HCT116 (cell line): ENCODE data around the gene MARVELD3. TPM values are rescaled to one million over a fixed set of nuclear protein-coding genes. Genes with fewer than 3 reads are reported as not detected.

Experiments
- ATAC-seq: fragments of 200-7000 bp; cut with Tn5 transposase; 2 replicates; pipeline ENCODE4 v1.9.1; 2020; ENCODE audit warnings: mild to moderate bottlenecking, moderate library complexity
- BruUV-seq: library from RNA; stranded (reverse); fragments of 400-500 nt; replicated peaks from 2 replicates; lab custom pipeline; 2021; lab: Mats Ljungman, UMichigan
- CTCF ChIA-PET: fragments of 300-600 bp; sonication (Branson Sonifier 250); formaldehyde crosslinking; loops from one replicate; lab custom pipeline; 2021; ENCODE audit warnings: antibody characterized with exemption; lab: Charles Lee
- POLR2A ChIA-PET: fragments of 300-600, 350-600 bp; sonication (Branson Sonifier 250); formaldehyde crosslinking; loops from one replicate; lab custom pipeline; 2021; ENCODE audit warnings: antibody characterized with exemption; lab: Charles Lee
- RAD21 ChIA-PET, 2 experiments: fragments of 300-600 bp; sonication (Branson Sonifier 250); formaldehyde crosslinking; loops; one replicate each; lab custom pipeline; 2023; ENCODE audit warnings: low total read pairs in 2 of 2; ENCODE audit not compliant: uncharacterized antibody in 2 of 2, unreplicated experiment in 2 of 2, low non-redundant PET in 1 of 2; lab: Charles Lee
- DNase-seq: peaks from one replicate; pipeline ENCODE4 v3.0.0-alpha.2; 2010; ENCODE audit warnings: low read depth, low spot score
- H2AFZ ChIP-seq: fragments of 200-600 bp; shearing (Covaris generic), sonication (generic); 2 replicates; pipeline ENCODE4 v1.6.1; 2017; ENCODE audit warnings: low read depth, mixed run types, mixed read lengths, antibody characterized with exemption, low read length; ENCODE audit not compliant: poor library complexity, severe bottlenecking
- H3K27ac ChIP-seq: 2 replicates; pipeline ENCODE4 v1.5.1; 2012; ENCODE audit warnings: low read depth, low read length
- H3K27me3 ChIP-seq: fragments of 200-600 bp; sonication (generic); 2 replicates; pipeline ENCODE4 v1.6.1; 2016; ENCODE audit warnings: mixed run types, low read length, mixed read lengths; ENCODE audit not compliant: insufficient read depth
- H3K36me3 ChIP-seq, 2 experiments: fragments of 200-500 bp in 1 of 2; fragments of 200-600 bp in 1 of 2; sonication (Bioruptor generic) in 1 of 2; sonication (generic) in 1 of 2; 2 replicates each; pipeline versions ENCODE4 v1.5.1 to v1.6.1; 2014 to 2016; ENCODE audit warnings: low read length in 2 of 2, inconsistent platforms in 1 of 2, mixed read lengths in 1 of 2, mixed run types in 1 of 2; ENCODE audit not compliant: insufficient read depth in 2 of 2, control insufficient read depth in 1 of 2
- H3K4me1 ChIP-seq, 2 experiments: fragments of 200-600 bp in 1 of 2; sonication (generic) in 1 of 2; 2 replicates each; pipeline versions ENCODE4 v1.5.1 to v1.6.1; 2012 to 2017; ENCODE audit warnings: low read length in 2 of 2, inconsistent platforms in 1 of 2, mild to moderate bottlenecking in 1 of 2, mixed read lengths in 1 of 2, mixed run types in 1 of 2, moderate library complexity in 1 of 2; ENCODE audit not compliant: insufficient read depth in 2 of 2, control insufficient read depth in 1 of 2
- H3K4me2 ChIP-seq: fragments of 200-600 bp; sonication (generic); 2 replicates; pipeline ENCODE4 v1.6.1; 2017; ENCODE audit warnings: mixed run types, low read length, mixed read lengths
- H3K4me3 ChIP-seq, 2 experiments: fragments of 200-600 bp in 1 of 2; sonication (generic) in 1 of 2; replicated peaks in 1 of 2; 2 replicates each; pipeline ENCODE4 v1.5.1; 2011 to 2016; ENCODE audit warnings: low read length in 2 of 2, control low read depth in 1 of 2, low read depth in 1 of 2, mild to moderate bottlenecking in 1 of 2, mixed read lengths in 1 of 2, mixed run types in 1 of 2
- H3K79me2 ChIP-seq: fragments of 200-600 bp; sonication (generic); 2 replicates; pipeline ENCODE4 v1.6.1; 2017; ENCODE audit warnings: mild to moderate bottlenecking, mixed run types, low read length, moderate library complexity, mixed read lengths; ENCODE audit not compliant: insufficient read depth
- H3K9ac ChIP-seq: fragments of 200-600 bp; sonication (generic); 2 replicates; pipeline ENCODE4 v1.6.1; 2016; ENCODE audit warnings: low read length, mixed read lengths
- H3K9me2 ChIP-seq: fragments of 200-600 bp; sonication (generic), shearing (Covaris generic); 2 replicates; pipeline ENCODE4 v1.6.1; 2017; ENCODE audit warnings: mixed run types, mild to moderate bottlenecking, moderate library complexity; ENCODE audit not compliant: insufficient read depth
- H3K9me3 ChIP-seq, 2 experiments: fragments of 200-500 bp in 1 of 2; fragments of 200-600 bp in 1 of 2; sonication (Bioruptor generic) in 1 of 2; sonication (generic) in 1 of 2; 2 replicates each; pipeline ENCODE4 v1.6.1; 2014 to 2017; ENCODE audit warnings: low read length in 2 of 2, mixed read lengths in 2 of 2, inconsistent platforms in 1 of 2, low read depth in 1 of 2, mild to moderate bottlenecking in 1 of 2, mixed run types in 1 of 2, moderate library complexity in 1 of 2; ENCODE audit not compliant: control insufficient read depth in 1 of 2, insufficient read depth in 1 of 2
- H4K20me1 ChIP-seq: fragments of 200-600 bp; sonication (generic), shearing (Covaris generic); 2 replicates; pipeline ENCODE4 v1.6.1; 2017; ENCODE audit warnings: mixed run types, mild to moderate bottlenecking, moderate library complexity; ENCODE audit not compliant: insufficient read depth
- ATF3 ChIP-seq: IDR thresholded peaks from 2 replicates; pipeline ENCODE4 v1.6.1; 2012
- CBX3 ChIP-seq: IDR thresholded peaks from 2 replicates; pipeline ENCODE4 v1.6.1; 2012; ENCODE audit warnings: low read depth
- CTCF ChIP-seq, 3 experiments: fragments of 200-600 bp in 1 of 3; sonication (generic) in 1 of 3; IDR thresholded peaks in 2 of 3; conservative IDR thresholded peaks in 1 of 3; 2 replicates each; pipeline ENCODE4 v1.5.1; 2012 to 2017; ENCODE audit warnings: low read depth in 2 of 3, low read length in 2 of 3, antibody characterized with exemption in 1 of 3, borderline replicate concordance in 1 of 3, control low read depth in 1 of 3, mild to moderate bottlenecking in 1 of 3, mixed read lengths in 1 of 3, mixed run types in 1 of 3, moderate library complexity in 1 of 3; ENCODE audit not compliant: insufficient read depth in 1 of 3
- EGR1 ChIP-seq: IDR thresholded peaks from 2 replicates; pipeline ENCODE4 v1.6.1; 2012; ENCODE audit warnings: low read depth
- EZH2phosphoT487 ChIP-seq: fragments of 200-600 bp; IDR thresholded peaks from 2 replicates; pipeline ENCODE4 v1.6.1; 2018; ENCODE audit warnings: antibody characterized with exemption, borderline replicate concordance
- FOSL1 ChIP-seq: IDR thresholded peaks from 2 replicates; pipeline ENCODE4 v1.6.1; 2012; ENCODE audit warnings: low read depth
- RAD21 ChIP-seq: IDR thresholded peaks from 2 replicates; pipeline ENCODE4 v1.6.1; 2012; ENCODE audit warnings: low read depth, mild to moderate bottlenecking
- SIN3A ChIP-seq: IDR thresholded peaks from 2 replicates; pipeline ENCODE4 v1.6.1; 2012; ENCODE audit warnings: low read depth
- SP1 ChIP-seq: IDR thresholded peaks from 2 replicates; pipeline ENCODE4 v1.6.1; 2012; ENCODE audit warnings: low read depth
- SRF ChIP-seq: IDR thresholded peaks from 2 replicates; pipeline ENCODE4 v1.6.1; 2012; ENCODE audit warnings: low read depth
- TCF7L2 ChIP-seq: IDR thresholded peaks from 2 replicates; pipeline ENCODE4 v1.7.0; 2011; ENCODE audit warnings: borderline replicate concordance, inconsistent platforms; ENCODE audit not compliant: insufficient read depth, insufficient read length; ENCODE audit errors: extremely low read depth
- YY1 ChIP-seq: IDR thresholded peaks from 2 replicates; pipeline ENCODE4 v1.6.1; 2011; ENCODE audit warnings: low read length, low read depth, moderate library complexity, mild to moderate bottlenecking; ENCODE audit not compliant: insufficient replicate concordance; ENCODE audit errors: extremely low read depth
- intact Hi-C: fragments of 100-400 bp; cut with micrococcal nuclease; formaldehyde crosslinking; loops from 2 replicates; pipeline ENCODE4 v1.10.0; 2022
- total RNA-seq: library from RNA; stranded (reverse); gene quantifications from one replicate; pipeline ENCODE4 v1.2.1, GENCODE V29; 2021; ENCODE audit not compliant: unreplicated experiment
- TF ChIP-seq, protein P1 (sequence below): IDR thresholded peaks from 2 replicates; pipeline ENCODE4 v1.6.1; 2012; ENCODE audit warnings: low read depth
- TF ChIP-seq, protein P2 (sequence below): IDR thresholded peaks from 2 replicates; pipeline ENCODE4 v1.6.1; 2012

MARVELD3 gene
- total RNA-seq, 1 experiment from 2014 or later = 20.9 TPM

GRCh38 chr16:71676236-71676635, 50.3 kb downstream of the MARVELD3 start:
- H3K27me3 ChIP-seq = no peaks in the 10 kb centered on the region
- ChIA-PET CTCF (no interaction called here), RAD21 (no interaction called here), POLR2A (no interaction called here)
- no peak overlapping the region for H3K9ac ChIP-seq
- TF ChIP-seq, protein P1, sequence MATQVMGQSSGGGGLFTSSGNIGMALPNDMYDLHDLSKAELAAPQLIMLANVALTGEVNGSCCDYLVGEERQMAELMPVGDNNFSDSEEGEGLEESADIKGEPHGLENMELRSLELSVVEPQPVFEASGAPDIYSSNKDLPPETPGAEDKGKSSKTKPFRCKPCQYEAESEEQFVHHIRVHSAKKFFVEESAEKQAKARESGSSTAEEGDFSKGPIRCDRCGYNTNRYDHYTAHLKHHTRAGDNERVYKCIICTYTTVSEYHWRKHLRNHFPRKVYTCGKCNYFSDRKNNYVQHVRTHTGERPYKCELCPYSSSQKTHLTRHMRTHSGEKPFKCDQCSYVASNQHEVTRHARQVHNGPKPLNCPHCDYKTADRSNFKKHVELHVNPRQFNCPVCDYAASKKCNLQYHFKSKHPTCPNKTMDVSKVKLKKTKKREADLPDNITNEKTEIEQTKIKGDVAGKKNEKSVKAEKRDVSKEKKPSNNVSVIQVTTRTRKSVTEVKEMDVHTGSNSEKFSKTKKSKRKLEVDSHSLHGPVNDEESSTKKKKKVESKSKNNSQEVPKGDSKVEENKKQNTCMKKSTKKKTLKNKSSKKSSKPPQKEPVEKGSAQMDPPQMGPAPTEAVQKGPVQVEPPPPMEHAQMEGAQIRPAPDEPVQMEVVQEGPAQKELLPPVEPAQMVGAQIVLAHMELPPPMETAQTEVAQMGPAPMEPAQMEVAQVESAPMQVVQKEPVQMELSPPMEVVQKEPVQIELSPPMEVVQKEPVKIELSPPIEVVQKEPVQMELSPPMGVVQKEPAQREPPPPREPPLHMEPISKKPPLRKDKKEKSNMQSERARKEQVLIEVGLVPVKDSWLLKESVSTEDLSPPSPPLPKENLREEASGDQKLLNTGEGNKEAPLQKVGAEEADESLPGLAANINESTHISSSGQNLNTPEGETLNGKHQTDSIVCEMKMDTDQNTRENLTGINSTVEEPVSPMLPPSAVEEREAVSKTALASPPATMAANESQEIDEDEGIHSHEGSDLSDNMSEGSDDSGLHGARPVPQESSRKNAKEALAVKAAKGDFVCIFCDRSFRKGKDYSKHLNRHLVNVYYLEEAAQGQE = no peak
- TF ChIP-seq, protein P2, sequence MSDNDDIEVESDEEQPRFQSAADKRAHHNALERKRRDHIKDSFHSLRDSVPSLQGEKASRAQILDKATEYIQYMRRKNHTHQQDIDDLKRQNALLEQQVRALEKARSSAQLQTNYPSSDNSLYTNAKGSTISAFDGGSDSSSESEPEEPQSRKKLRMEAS = no peak
- TF ChIP-seq YY1 (no peak), EGR1 (no peak), EZH2phosphoT487 (no peak), CBX3 (no peak), RAD21 (no peak), TCF7L2 (no peak), SRF (no peak), SIN3A (no peak), FOSL1 (no peak), ATF3 (no peak), CTCF (IDR thresholded peaks at IDR 0.05 in 2 of 3, conservative IDR thresholded peaks at IDR 0.05 in 1 of 3; ENCODE audit: borderline replicate concordance in 1 of 3, insufficient read depth in 1 of 3, low read depth in 2 of 3, low read length in 2 of 3) (no peak), SP1 (no peak)
- H3K9me2 ChIP-seq = no peaks in the 10 kb centered on the region
- H3K36me3 ChIP-seq = peaks cover 6 to 13% of the 10 kb centered on the region in 2 experiments
- no peak overlapping the region for H3K27ac ChIP-seq
- no peaks in the 10 kb centered on the region for H4K20me1 ChIP-seq
- H3K4me3 ChIP-seq = no peak overlapping the region
- H3K4me2 ChIP-seq = no peak overlapping the region
- DNase-seq (no peak), ATAC-seq (no peak)
- intact Hi-C loops = no loop called here
- no TSS peak for BruUV-seq
- no peaks in the 10 kb centered on the region for H3K79me2 ChIP-seq
- no peaks in the 10 kb centered on the region for H3K4me1 ChIP-seq
- no peaks in the 10 kb centered on the region for H3K9me3 ChIP-seq
- no peak overlapping the region for H2AFZ ChIP-seq
